ENCODE data around the gene IQCK. TPM values are rescaled to one million over a fixed set of nuclear protein-coding genes. Genes with fewer than 3 reads are reported as not detected.

IQCK gene
- total and polyA plus RNA-seq, 12 donors, result 8.2 to 35.2 (median 14.9) TPM

- H3K27ac ChIP-seq, result no peak overlapping the region
Measured at GRCh38 chr16:19882186-19882585, 164.1 kb downstream of the IQCK start.

GRCh38 chr16:19882646-19883045 is 164.6 kb downstream of the IQCK start:
- Histone ChIP-seq H3K27ac (no peak overlapping the region), H3K4me3 (peak overlapping the region in 1 of 4 donors; percentile 89), H3K4me1 (replicated peaks in 1 of 2) (peaks cover 5 to 19% of the 10 kb centered on the region in 2 donors), H3K27me3 (no peaks in the 10 kb centered on the region), H3K36me3 (replicated peaks in 1 of 2) (no peaks in the 10 kb centered on the region), H3K9me3 (replicated peaks in 1 of 3) (no peaks in the 10 kb centered on the region)
- TF ChIP-seq POLR2A (IDR thresholded peaks at IDR 0.05), result no peak
- no peak for TF ChIP-seq CTCF (IDR thresholded peaks at IDR 0.05)
- WGBS, 4 donors, result 69 to 82% (median 77%) methylated on average over 3 of the region's 3 CpGs
- no peak for DNase-seq
- intact Hi-C loops (cut with DNase I), result loop anchor here in 1 of 2 donors (5.0 kb wide), 1 partner anchor 165 kb away; the partner anchor contains the start of genes IQCK and KNOP1

More at GRCh38 chr16:19882186-19882585, 164.1 kb downstream of the IQCK start:
- 77 to 86% (median 81%) methylated on average over 7 to 9 of the region's 9 CpGs for WGBS, 4 donors
- intact Hi-C loops (cut with DNase I), result loop anchor here in 1 of 2 donors (5.0 kb wide), 1 partner anchor 165 kb away; the partner anchor contains the start of genes IQCK and KNOP1
- H3K4me1 ChIP-seq (replicated peaks in 1 of 2), result peaks cover 5 to 19% of the 10 kb centered on the region in 2 donors
- DNase-seq, result no peak
- TF ChIP-seq CTCF (IDR thresholded peaks at IDR 0.05), result no peak
- TF ChIP-seq POLR2A (IDR thresholded peaks at IDR 0.05), result no peak
- H3K36me3 ChIP-seq (replicated peaks in 1 of 2), result no peaks in the 10 kb centered on the region
- no peaks in the 10 kb centered on the region for H3K27me3 ChIP-seq
- H3K9me3 ChIP-seq (replicated peaks in 1 of 3), result no peaks in the 10 kb centered on the region
- H3K4me3 ChIP-seq, result no peak overlapping the region

GRCh38 chr16:19883296-19883965 is 165.4 kb downstream of the IQCK start:
- H3K27me3 ChIP-seq, result no peaks in the 10 kb centered on the region
- H3K4me3 ChIP-seq, result peak overlapping the region in 2 of 4 donors; percentile 58 to 89
- H3K4me1 ChIP-seq (replicated peaks in 1 of 2), result peaks cover 5 to 19% of the 10 kb centered on the region in 2 donors
- peak overlapping the region in 3 of 5 donors; percentile 10 to 30 (median 15) for H3K27ac ChIP-seq
- H3K9me3 ChIP-seq (replicated peaks in 1 of 3), result no peaks in the 10 kb centered on the region
- 7 to 14% (median 9%) methylated on average over 8 to 35 of the region's 35 CpGs for WGBS, 4 donors
- TF ChIP-seq CTCF (IDR thresholded peaks at IDR 0.05) (no peak), POLR2A (IDR thresholded peaks at IDR 0.05) (no peak)
- peak; percentile 34 to 70 (median 49) for DNase-seq
- no peaks in the 10 kb centered on the region for H3K36me3 ChIP-seq (replicated peaks in 1 of 2)
- intact Hi-C loops (cut with DNase I), result loop anchor here in 1 of 2 donors (5.0 kb wide), 1 partner anchor 166 kb away; the partner anchor contains the start of genes IQCK and KNOP1

- peaks cover 5 to 19% of the 10 kb centered on the region in 2 donors for H3K4me1 ChIP-seq (replicated peaks in 1 of 2)
- DNase-seq, result peak in 5 of 7 donors; percentile 31 to 38 (median 34)
- no peaks in the 10 kb centered on the region for H3K27me3 ChIP-seq
- H3K4me3 ChIP-seq, result peak overlapping the region; percentile 6 to 89 (median 38)
- TF ChIP-seq CTCF (IDR thresholded peaks at IDR 0.05) (no peak), POLR2A (IDR thresholded peaks at IDR 0.05) (no peak)
- whole genome bisulfite sequencing, 4 donors, result 0 to 3% (median 1%) methylated on average over 5 to 24 of the region's 24 CpGs; no CpG with 5 or more reads in 1 of the 4 donors
- intact Hi-C loops (cut with DNase I), result loop anchor here in 1 of 2 donors (5.0 kb wide), 1 partner anchor 167 kb away; the partner anchor contains the start of genes IQCK and KNOP1
- no peaks in the 10 kb centered on the region for H3K9me3 ChIP-seq (replicated peaks in 1 of 3)
- H3K36me3 ChIP-seq (replicated peaks in 1 of 2), result no peaks in the 10 kb centered on the region
- H3K27ac ChIP-seq, result peak overlapping the region in 1 of 5 donors; percentile 10
Measured at GRCh38 chr16:19883966-19884485, 166.0 kb downstream of the IQCK start.
